GM12878 (cell line): ENCODE measurements around the gene ZKSCAN1. TPM values are rescaled to one million over a fixed set of nuclear protein-coding genes. Genes with fewer than 3 reads are reported as not detected.

Experiments
- ATAC-seq: fragments of 200-7000 bp; cut with Tn5 transposase; 3 replicates; pipeline ENCODE4 v1.9.1; 2020; ENCODE audit warnings: mild to moderate bottlenecking, moderate library complexity
- BruUV-seq: library from RNA; stranded (reverse); fragments of 400-500 nt; replicated peaks from 2 replicates; lab custom pipeline; 2021; lab: Mats Ljungman, UMichigan
- CTCF ChIA-PET: fragments of 300-600 bp; sonication (Branson Sonifier 250); formaldehyde crosslinking; extraction: SDS; loops from one replicate; lab custom pipeline; 2021; ENCODE audit warnings: inconsistent platforms; lab: Yijun Ruan, JAX
- POLR2A ChIA-PET: fragments of 350-600 bp; formaldehyde crosslinking; extraction: SDS; loops from one replicate; lab custom pipeline; 2021; ENCODE audit warnings: inconsistent platforms; lab: Charles Lee
- RAD21 ChIA-PET: fragments of 300-600 bp; sonication (Branson Sonifier 250); formaldehyde crosslinking; loops from one replicate; lab custom pipeline; 2023; ENCODE audit warnings: antibody characterized with exemption; ENCODE audit not compliant: unreplicated experiment; lab: Charles Lee
- SMC1A ChIA-PET: fragments of 300-600 bp; sonication (Branson Sonifier 250); formaldehyde crosslinking; loops from one replicate; lab custom pipeline; 2023; ENCODE audit not compliant: unreplicated experiment, uncharacterized antibody; lab: Charles Lee
- DNase-seq: peaks from one replicate; pipeline ENCODE4 v3.0.0-alpha.2; 2011; ENCODE audit warnings: low read depth, low spot score
- FAIRE-seq: peaks from 3 replicates; lab custom pipeline; 2011; peaks lifted over from hg19 to GRCh38; lab: Jason Lieb, UNC
- H2AFZ ChIP-seq: 2 replicates; pipeline ENCODE4 v1.6.0; 2011; ENCODE audit warnings: low read depth, low read length, control low read depth; ENCODE audit not compliant: control insufficient read depth
- H3K27ac ChIP-seq: 2 replicates; pipeline ENCODE4 v1.5.1; 2011; ENCODE audit warnings: control low read depth; ENCODE audit not compliant: control insufficient read depth, insufficient read depth
- H3K27me3 ChIP-seq, 2 experiments: replicated peaks in 1 of 2; 2 replicates each; pipeline versions ENCODE4 v1.6.0 to v1.6.1; 2011; ENCODE audit warnings: low read length in 1 of 2; ENCODE audit not compliant: control insufficient read depth in 2 of 2, insufficient read depth in 2 of 2
- H3K36me3 ChIP-seq, 2 experiments: 2 replicates each; pipeline ENCODE4 v1.5.1; 2011; ENCODE audit warnings: low read length in 1 of 2; ENCODE audit not compliant: control insufficient read depth in 2 of 2, insufficient read depth in 2 of 2
- H3K4me1 ChIP-seq: 2 replicates; pipeline ENCODE4 v1.6.1; 2011; ENCODE audit warnings: mild to moderate bottlenecking, low read length, moderate library complexity, mixed read lengths; ENCODE audit not compliant: control insufficient read depth, insufficient read depth
- H3K4me2 ChIP-seq: 2 replicates; pipeline ENCODE4 v1.6.0; 2011; ENCODE audit warnings: control low read depth; ENCODE audit not compliant: control insufficient read depth, insufficient read depth
- H3K4me3 ChIP-seq: fragments of 200-600 bp; sonication (generic); 2 replicates; pipeline ENCODE4 v1.5.1; 2016
- H3K79me2 ChIP-seq: 2 replicates; pipeline ENCODE4 v1.6.0; 2011; ENCODE audit warnings: low read length; ENCODE audit not compliant: control insufficient read depth, insufficient read depth
- H3K9ac ChIP-seq: 2 replicates; pipeline ENCODE4 v1.8.0; 2011; ENCODE audit warnings: low read length, control low read depth, mixed read lengths; ENCODE audit not compliant: control insufficient read depth, insufficient read depth
- H3K9me3 ChIP-seq: replicated peaks from 3 replicates; pipeline ENCODE4 v1.5.1; 2011; ENCODE audit warnings: mild to moderate bottlenecking, low read length; ENCODE audit not compliant: control insufficient read depth, insufficient read depth
- H4K20me1 ChIP-seq: 2 replicates; pipeline ENCODE4 v1.6.0; 2011; ENCODE audit not compliant: control insufficient read depth, insufficient read depth
- ESRRA ChIP-seq: IDR thresholded peaks from 2 replicates; pipeline ENCODE4 v1.6.1; 2012; ENCODE audit warnings: mild to moderate bottlenecking, low read length, improper control_type of control experiment
- FOS ChIP-seq: IDR thresholded peaks from 3 replicates; pipeline ENCODE4 v1.6.1; 2011; ENCODE audit warnings: borderline replicate concordance; ENCODE audit not compliant: insufficient read length; ENCODE audit errors: extremely low read depth
- IKZF1 ChIP-seq: fragments of 450-650 bp; conservative IDR thresholded peaks from 2 replicates; pipeline ENCODE4 v1.6.1; 2017; ENCODE audit warnings: antibody characterized with exemption, mild to moderate bottlenecking
- KAT2A ChIP-seq: conservative IDR thresholded peaks from 2 replicates; pipeline ENCODE4 v1.6.1; 2011; ENCODE audit warnings: low read depth, low read length; ENCODE audit not compliant: control insufficient read depth
- PML ChIP-seq: IDR thresholded peaks from 2 replicates; pipeline ENCODE4 v1.6.1; 2012; ENCODE audit warnings: low read length, inconsistent platforms
- RUNX3 ChIP-seq: IDR thresholded peaks from 2 replicates; pipeline ENCODE4 v1.6.1; 2012; ENCODE audit warnings: low read length, inconsistent platforms
- SP1 ChIP-seq: IDR thresholded peaks from one replicate; pipeline ENCODE4 v1.6.1; 2011; ENCODE audit warnings: low read depth, low read length
- TARDBP ChIP-seq: IDR thresholded peaks from 2 replicates; pipeline ENCODE4 v1.6.1; 2016; ENCODE audit warnings: borderline replicate concordance
- ZNF24 ChIP-seq: fragments of 450-650 bp; IDR thresholded peaks from 2 replicates; pipeline ENCODE4 v1.6.1; 2017; ENCODE audit warnings: antibody characterized with exemption, mild to moderate bottlenecking
- ZNF622 ChIP-seq: fragments of 450-650 bp; IDR thresholded peaks from 2 replicates; pipeline ENCODE4 v1.6.1; 2017; ENCODE audit warnings: mild to moderate bottlenecking, inconsistent platforms
- WGBS: methylation state at CpG from one replicate; pipeline ENCODE4 v1.1.6; 2016; ENCODE audit warnings: low lambda C conversion rate; ENCODE audit not compliant: insufficient replicate concordance, insufficient coverage; ENCODE audit errors: missing lambda C conversion rate; 5-methylcytosine and 5-hydroxymethylcytosine counted together
- in situ Hi-C: fragments of 300-500 bp; cut with MboI; formaldehyde crosslinking; loops from 9 replicates; pipeline ENCODE4 v1.14.3; 2018; ENCODE audit warnings: mixed read lengths
- intact Hi-C: fragments of 100-400 bp; cut with micrococcal nuclease; formaldehyde crosslinking; loops from one replicate; pipeline ENCODE4 v1.14.2; 2022; ENCODE audit not compliant: unreplicated experiment
- polyA plus RNA-seq, 11 experiments: library from polyadenylated mRNA; depleted of rRNA in 4 of 11; unstranded in 6 of 11; stranded (reverse) in 5 of 11; fragments of >200 nt; fragmentation: Nextera tagmentation in 4 of 11; fragmentation: Illumina TruSeq in 1 of 11; extraction: Ambion mirVana in 4 of 11; extraction: Trizol in 1 of 11; gene quantifications; 1 replicate in 1 of 11; 2 replicates in 10 of 11; pipeline versions ENCODE4 v1.2.1 to v1.2.3, GENCODE V29; 2011 to 2016; ENCODE audit warnings: inconsistent platforms in 2 of 11, missing spikeins in 2 of 11, low read depth in 1 of 11
- total RNA-seq, 4 experiments: library from RNA; depleted of rRNA in 3 of 4; stranded (reverse); fragments of >200 nt in 3 of 4; fragmentation: Illumina TruSeq in 1 of 4; extraction: Trizol in 1 of 4; gene quantifications; 2 replicates each; pipeline versions ENCODE4 v1.2.1 to v1.2.3, GENCODE V29; 2013 to 2021
- TF ChIP-seq, protein P1 (sequence below): fragments of 450-650 bp; formaldehyde crosslinking; IDR thresholded peaks from 2 replicates; pipeline ENCODE4 v1.4.0; 2020; ENCODE audit warnings: mild to moderate bottlenecking, moderate library complexity
- TF ChIP-seq, protein P2 (sequence below): fragments of 450-650 bp; IDR thresholded peaks from 2 replicates; pipeline ENCODE4 v1.6.1; 2017; ENCODE audit warnings: antibody characterized with exemption, mild to moderate bottlenecking, moderate library complexity
- TF ChIP-seq, protein P3 (sequence below): IDR thresholded peaks from 2 replicates; pipeline ENCODE4 v1.6.1; 2012; ENCODE audit warnings: mild to moderate bottlenecking, low read depth, low read length

Gene ZKSCAN1
- total and polyA plus RNA-seq, 10 of the 15 experiments (the other 5 are each of a cell fraction or from before 2014, with no cell fraction given) = 3.2 to 34.4 (median 18.1) TPM

GRCh38 chr7:100051611-100052010, 36.2 kb downstream of the ZKSCAN1 start:
- intact Hi-C loops = no loop called here
- WGBS = 95% methylated on average over 3 of the region's 3 CpGs
- H3K9ac ChIP-seq = no peak overlapping the region
- H4K20me1 ChIP-seq = no peaks in the 10 kb centered on the region
- FAIRE-seq (no peak), DNase-seq (no peak), ATAC-seq (no peak)
- no peak overlapping the region for H3K4me2 ChIP-seq
- H3K4me3 ChIP-seq = no peak overlapping the region
- H3K27ac ChIP-seq = no peak overlapping the region
- BruUV-seq = TSS peak; percentile 40
- H3K9me3 ChIP-seq = no peaks in the 10 kb centered on the region
- H3K36me3 ChIP-seq = no peaks in the 10 kb centered on the region
- TF ChIP-seq, protein P1, sequence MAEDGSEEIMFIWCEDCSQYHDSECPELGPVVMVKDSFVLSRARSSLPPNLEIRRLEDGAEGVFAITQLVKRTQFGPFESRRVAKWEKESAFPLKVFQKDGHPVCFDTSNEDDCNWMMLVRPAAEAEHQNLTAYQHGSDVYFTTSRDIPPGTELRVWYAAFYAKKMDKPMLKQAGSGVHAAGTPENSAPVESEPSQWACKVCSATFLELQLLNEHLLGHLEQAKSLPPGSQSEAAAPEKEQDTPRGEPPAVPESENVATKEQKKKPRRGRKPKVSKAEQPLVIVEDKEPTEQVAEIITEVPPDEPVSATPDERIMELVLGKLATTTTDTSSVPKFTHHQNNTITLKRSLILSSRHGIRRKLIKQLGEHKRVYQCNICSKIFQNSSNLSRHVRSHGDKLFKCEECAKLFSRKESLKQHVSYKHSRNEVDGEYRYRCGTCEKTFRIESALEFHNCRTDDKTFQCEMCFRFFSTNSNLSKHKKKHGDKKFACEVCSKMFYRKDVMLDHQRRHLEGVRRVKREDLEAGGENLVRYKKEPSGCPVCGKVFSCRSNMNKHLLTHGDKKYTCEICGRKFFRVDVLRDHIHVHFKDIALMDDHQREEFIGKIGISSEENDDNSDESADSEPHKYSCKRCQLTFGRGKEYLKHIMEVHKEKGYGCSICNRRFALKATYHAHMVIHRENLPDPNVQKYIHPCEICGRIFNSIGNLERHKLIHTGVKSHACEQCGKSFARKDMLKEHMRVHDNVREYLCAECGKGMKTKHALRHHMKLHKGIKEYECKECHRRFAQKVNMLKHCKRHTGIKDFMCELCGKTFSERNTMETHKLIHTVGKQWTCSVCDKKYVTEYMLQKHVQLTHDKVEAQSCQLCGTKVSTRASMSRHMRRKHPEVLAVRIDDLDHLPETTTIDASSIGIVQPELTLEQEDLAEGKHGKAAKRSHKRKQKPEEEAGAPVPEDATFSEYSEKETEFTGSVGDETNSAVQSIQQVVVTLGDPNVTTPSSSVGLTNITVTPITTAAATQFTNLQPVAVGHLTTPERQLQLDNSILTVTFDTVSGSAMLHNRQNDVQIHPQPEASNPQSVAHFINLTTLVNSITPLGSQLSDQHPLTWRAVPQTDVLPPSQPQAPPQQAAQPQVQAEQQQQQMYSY (CRISPR knock-in tag) = no peak
- TF ChIP-seq ESRRA (no peak), SP1 (no peak), ZNF622 (no peak), RUNX3 (no peak), FOS (no peak), IKZF1 (no peak), ZNF24 (no peak), KAT2A (no peak), PML (no peak), TARDBP (no peak)
- TF ChIP-seq, protein P2, sequence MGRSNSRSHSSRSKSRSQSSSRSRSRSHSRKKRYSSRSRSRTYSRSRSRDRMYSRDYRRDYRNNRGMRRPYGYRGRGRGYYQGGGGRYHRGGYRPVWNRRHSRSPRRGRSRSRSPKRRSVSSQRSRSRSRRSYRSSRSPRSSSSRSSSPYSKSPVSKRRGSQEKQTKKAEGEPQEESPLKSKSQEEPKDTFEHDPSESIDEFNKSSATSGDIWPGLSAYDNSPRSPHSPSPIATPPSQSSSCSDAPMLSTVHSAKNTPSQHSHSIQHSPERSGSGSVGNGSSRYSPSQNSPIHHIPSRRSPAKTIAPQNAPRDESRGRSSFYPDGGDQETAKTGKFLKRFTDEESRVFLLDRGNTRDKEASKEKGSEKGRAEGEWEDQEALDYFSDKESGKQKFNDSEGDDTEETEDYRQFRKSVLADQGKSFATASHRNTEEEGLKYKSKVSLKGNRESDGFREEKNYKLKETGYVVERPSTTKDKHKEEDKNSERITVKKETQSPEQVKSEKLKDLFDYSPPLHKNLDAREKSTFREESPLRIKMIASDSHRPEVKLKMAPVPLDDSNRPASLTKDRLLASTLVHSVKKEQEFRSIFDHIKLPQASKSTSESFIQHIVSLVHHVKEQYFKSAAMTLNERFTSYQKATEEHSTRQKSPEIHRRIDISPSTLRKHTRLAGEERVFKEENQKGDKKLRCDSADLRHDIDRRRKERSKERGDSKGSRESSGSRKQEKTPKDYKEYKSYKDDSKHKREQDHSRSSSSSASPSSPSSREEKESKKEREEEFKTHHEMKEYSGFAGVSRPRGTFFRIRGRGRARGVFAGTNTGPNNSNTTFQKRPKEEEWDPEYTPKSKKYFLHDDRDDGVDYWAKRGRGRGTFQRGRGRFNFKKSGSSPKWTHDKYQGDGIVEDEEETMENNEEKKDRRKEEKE = no peak
- TF ChIP-seq, protein P3, sequence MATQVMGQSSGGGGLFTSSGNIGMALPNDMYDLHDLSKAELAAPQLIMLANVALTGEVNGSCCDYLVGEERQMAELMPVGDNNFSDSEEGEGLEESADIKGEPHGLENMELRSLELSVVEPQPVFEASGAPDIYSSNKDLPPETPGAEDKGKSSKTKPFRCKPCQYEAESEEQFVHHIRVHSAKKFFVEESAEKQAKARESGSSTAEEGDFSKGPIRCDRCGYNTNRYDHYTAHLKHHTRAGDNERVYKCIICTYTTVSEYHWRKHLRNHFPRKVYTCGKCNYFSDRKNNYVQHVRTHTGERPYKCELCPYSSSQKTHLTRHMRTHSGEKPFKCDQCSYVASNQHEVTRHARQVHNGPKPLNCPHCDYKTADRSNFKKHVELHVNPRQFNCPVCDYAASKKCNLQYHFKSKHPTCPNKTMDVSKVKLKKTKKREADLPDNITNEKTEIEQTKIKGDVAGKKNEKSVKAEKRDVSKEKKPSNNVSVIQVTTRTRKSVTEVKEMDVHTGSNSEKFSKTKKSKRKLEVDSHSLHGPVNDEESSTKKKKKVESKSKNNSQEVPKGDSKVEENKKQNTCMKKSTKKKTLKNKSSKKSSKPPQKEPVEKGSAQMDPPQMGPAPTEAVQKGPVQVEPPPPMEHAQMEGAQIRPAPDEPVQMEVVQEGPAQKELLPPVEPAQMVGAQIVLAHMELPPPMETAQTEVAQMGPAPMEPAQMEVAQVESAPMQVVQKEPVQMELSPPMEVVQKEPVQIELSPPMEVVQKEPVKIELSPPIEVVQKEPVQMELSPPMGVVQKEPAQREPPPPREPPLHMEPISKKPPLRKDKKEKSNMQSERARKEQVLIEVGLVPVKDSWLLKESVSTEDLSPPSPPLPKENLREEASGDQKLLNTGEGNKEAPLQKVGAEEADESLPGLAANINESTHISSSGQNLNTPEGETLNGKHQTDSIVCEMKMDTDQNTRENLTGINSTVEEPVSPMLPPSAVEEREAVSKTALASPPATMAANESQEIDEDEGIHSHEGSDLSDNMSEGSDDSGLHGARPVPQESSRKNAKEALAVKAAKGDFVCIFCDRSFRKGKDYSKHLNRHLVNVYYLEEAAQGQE = no peak
- H3K4me1 ChIP-seq = peaks cover 7% of the 10 kb centered on the region
- ChIA-PET SMC1A (interaction anchor here (1.3 to 1.6 kb wide), 2 partner anchors 29 to 56 kb away, joined by 3 to 8 read pairs; partner anchors contain the start of gene ZNF3), POLR2A (no interaction called here), CTCF (interaction anchor here (0.7 to 3.3 kb wide), 10 partner anchors 10 to 143 kb away, joined by 3 to 39 read pairs (median 4); partner anchors contain the start of gene ZKSCAN1), RAD21 (interaction anchor here (0.6 to 1.3 kb wide), 4 partner anchors 31 to 132 kb away, joined by 3 to 4 read pairs (median 4); partner anchors contain the start of gene TRIM4)
- no peaks in the 10 kb centered on the region for H3K27me3 ChIP-seq
- no peak overlapping the region for H2AFZ ChIP-seq
- peaks cover 3% of the 10 kb centered on the region; the same call in 1 of the 2 replicates for H3K79me2 ChIP-seq
- in situ Hi-C loops = no loop called here
